ENCODE measurements around the gene JAM3.
"Not testable (repeated sequence)": the region's sequence is repeated elsewhere in the genome, so short reads cannot be mapped to it uniquely, and the experiment has no call there.

The JAM3 gene

DNA sequence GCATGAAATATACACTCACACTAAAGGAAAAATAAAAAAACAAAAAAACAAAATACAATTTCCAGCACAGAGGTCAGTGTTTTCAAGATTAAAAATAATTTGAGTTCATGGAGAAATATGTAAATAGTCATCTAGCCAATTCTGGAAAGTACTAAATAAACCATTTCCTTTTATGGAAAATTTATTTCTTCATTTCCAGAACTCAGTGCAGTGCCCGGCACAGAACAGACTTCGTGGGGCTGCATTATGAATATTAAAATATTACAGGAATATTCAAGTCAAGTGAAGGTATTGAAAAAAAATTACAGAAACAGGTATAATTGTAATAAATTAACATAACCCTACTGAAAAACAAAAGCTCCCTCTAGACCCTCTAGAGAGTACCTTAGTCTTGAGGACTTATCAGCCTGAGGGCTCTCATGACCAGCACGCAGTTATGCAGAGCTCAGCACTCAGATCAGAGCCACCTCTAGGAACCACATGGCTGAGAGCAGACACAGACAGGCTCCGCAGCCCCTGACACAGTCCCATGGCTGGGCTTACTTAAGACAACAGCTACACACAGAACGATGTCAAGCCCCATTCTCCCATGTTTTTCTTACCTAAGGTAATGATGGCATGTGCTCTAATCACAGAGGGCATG, 109.3 kb downstream of the JAM3 start:
- DNase-seq (ENCODE audit: low read depth in 2 of 2) = no peak

DNA sequence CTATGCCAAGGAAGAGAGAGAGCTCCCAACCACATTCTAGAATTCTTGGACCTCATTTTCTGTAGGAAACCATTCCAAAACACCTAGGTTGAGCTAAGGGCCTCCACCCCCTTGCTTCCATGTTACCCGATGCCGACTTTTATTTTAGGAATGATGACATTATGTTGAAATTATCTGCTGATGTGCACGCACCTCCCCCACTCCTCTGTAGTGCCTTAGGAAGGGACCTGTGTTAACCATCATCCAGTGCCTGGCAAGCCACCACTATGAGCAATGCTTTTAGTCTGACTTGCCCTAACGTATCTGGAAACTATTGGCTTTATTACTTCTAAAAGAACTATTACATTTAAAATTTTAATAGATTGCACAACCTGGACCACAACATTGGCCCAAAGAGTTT, 112.8 kb downstream of the JAM3 start:
- no peak for DNase-seq (ENCODE audit: low read depth in 2 of 2)

DNA sequence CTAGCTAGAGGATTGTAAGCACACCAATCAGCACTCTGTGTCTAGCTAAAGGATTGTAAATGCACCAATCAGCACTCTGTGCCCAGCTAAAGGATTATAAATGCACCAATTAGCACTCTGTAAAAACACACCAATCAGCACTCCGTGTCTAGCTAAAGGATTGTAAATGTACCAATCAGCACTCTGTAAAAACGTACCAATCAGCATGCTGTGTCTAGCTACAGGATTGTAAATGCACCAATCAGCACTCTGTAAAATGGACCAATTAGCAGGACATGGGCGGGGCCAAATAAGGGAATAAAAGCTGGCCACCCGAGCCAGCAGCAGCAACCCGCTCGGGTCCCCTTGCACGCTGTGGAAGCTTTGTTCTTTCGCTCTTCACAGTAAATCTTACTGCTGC, 119.2 kb downstream of the JAM3 start:
- DNase-seq (ENCODE audit: low read depth in 2 of 2) = not testable (repeated sequence)

DNA sequence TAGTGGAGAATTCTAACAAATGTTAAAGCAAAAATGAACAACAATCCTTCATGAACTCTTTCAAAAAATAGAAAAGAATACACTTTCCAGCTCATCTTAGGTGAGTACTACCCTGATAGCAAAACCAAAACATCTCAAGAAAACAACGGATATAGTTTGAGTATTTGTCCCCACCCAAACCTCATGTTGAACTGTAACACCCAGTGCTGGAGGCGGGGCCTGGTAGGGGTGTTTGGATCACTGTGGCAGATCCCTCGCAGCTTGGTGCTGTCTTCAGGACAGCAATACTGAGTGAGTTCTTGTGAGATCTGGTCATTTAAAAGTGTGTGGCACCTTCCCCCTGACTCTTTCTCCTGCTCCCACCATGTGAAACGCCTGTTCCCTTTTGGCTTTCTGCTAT, 127.9 kb downstream of the JAM3 start:
- no peak for DNase-seq (ENCODE audit: low read depth in 2 of 2)

DNA sequence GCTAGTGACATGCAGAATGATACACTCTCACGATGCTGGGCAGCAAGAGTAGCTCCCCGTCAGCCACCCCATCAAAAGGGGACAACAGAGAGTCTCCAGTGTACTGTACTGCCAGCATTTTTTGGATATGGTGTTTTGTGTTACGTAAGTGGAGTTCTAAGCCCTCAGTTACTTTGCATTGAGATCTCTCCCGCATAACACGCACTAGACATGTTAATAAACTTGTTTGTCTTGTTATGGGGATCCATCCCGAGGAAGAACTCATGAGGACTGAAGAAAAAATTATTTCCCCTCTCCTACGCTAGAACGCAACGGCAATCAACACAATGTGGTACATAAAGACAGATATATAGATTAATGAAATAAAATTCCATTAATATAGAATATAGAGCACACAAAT, 130.7 kb downstream of the JAM3 start:
- no peak for DNase-seq (ENCODE audit: low read depth in 2 of 2)

DNA sequence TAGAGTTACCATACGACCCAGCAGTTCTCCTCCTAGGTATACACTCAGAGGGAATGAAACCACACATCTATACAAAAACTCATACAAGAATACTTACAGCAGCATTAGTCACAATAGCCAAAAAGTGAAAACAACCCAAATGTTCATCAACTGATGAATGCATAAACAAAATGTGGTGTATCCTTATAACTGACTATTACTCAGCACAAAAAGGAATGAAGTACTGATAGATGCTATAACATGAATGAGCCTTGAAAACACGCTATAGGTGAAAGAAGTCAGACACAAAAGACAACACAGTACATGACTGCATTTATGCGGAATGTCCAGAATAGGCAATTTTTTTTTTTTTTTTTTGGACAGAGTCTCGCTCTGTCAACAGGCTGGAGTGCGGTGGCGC, 131.8 kb downstream of the JAM3 start:
- no peak for DNase-seq (ENCODE audit: low read depth in 2 of 2)
